ENCODE data around the gene NEK11.

- TF ChIP-seq CTCF (IDR thresholded peaks at IDR 0.05; ENCODE audit: low read length) (no peak), EZH2 (IDR thresholded peaks at IDR 0.05; ENCODE audit: borderline replicate concordance, low read length) (no peak)
Measured at GRCh38 chr3:131363275-131363674, 336.6 kb downstream of the NEK11 start.

Data from OCI-LY1 (cell line).